Neural progenitor cell (in vitro differentiated cells): Measurements from ENCODE around the gene ABHD4.

Experiments
- EZH2 ChIP-seq: fragments of 200-600 bp; sonication (generic); IDR thresholded peaks from 2 replicates; pipeline ENCODE4 v1.6.1; 2017; ENCODE audit warnings: antibody characterized with exemption, mild to moderate bottlenecking, moderate library complexity
- TF ChIP-seq, protein P1 (sequence below): fragments of 200-600 bp; sonication (generic); IDR thresholded peaks from 2 replicates; pipeline ENCODE4 v1.5.1; 2017; ENCODE audit warnings: antibody characterized with exemption, mild to moderate bottlenecking

DNA sequence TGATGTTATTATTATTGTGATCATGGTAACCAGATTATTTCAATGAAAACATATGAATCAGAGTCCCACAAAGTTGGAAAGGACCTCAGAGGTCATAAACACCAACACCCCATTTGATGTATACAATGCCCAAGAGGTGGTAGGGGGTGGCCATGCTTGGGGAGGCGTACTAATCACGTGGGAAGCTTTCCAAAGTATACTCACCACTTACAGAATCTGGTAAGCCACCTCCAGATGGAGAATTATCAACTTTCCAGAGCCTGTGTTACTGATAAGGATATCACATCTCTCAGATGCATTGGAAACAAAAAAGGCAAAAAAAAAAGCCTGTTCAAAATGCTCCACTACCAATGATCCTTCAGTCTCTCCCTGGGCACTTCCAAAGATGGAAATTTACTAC lies 17.5 kb upstream of the ABHD4 start:
- TF ChIP-seq, protein P1, sequence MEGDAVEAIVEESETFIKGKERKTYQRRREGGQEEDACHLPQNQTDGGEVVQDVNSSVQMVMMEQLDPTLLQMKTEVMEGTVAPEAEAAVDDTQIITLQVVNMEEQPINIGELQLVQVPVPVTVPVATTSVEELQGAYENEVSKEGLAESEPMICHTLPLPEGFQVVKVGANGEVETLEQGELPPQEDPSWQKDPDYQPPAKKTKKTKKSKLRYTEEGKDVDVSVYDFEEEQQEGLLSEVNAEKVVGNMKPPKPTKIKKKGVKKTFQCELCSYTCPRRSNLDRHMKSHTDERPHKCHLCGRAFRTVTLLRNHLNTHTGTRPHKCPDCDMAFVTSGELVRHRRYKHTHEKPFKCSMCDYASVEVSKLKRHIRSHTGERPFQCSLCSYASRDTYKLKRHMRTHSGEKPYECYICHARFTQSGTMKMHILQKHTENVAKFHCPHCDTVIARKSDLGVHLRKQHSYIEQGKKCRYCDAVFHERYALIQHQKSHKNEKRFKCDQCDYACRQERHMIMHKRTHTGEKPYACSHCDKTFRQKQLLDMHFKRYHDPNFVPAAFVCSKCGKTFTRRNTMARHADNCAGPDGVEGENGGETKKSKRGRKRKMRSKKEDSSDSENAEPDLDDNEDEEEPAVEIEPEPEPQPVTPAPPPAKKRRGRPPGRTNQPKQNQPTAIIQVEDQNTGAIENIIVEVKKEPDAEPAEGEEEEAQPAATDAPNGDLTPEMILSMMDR = no peak
- TF ChIP-seq EZH2 = no peak
